Stimulated activated CD8-positive, alpha-beta memory T cell treated with anti-CD3 and anti-CD28 coated beads, Interleukin-7, amount 100 ng/mL, for 24 hours (primary cell): Measurements from ENCODE around the gene DNAH1.

ENCODE experiments used
- DNase-seq: peaks from one replicate; pipeline ENCODE4 v3.0.0-alpha.2; 2020; ENCODE audit warnings: low read depth

Gene DNAH1

GRCh38 chr3:52391096-52391495 lies 75.0 kb downstream of the DNAH1 start:
- no peak for DNase-seq

GRCh38 chr3:52392216-52392930 lies 76.3 kb downstream of the DNAH1 start:
- DNase-seq, result no peak

- DNase-seq, result no peak
Measured at GRCh38 chr3:52393131-52393807, 77.2 kb downstream of the DNAH1 start.

DNA sequence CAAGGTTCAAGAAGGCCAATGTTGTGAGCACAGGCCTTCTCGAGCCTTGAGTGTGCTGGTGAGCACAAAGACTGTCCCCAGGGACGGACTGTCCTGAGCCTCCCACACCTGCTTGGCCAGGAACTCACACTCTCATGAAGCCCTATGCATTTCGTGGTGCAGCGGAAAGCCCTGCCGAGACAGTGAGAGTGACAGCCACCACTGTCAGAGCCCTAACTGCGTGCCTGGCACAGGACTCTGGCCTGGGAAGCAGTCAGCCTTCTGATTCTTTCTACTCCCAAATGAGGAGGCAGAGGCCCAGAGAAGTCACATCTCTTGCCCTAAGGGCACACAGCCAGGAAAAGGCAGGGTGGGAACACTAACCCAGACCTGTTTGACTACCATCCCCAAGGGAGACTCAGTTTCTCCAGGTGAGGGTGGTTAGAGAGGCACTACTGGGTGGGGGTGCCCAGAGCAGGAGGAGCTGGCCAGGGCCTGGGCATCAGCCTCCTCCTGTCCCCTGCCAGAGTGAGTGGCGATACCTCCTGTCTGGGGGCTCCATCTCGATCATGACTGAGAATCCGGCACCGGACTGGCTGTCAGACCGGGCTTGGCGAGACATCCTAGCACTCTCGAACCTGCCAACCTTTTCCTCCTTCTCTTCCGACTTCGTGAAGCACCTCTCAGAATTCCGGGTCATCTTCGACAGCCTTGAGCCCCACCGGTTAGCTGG lies 78.0 kb downstream of the DNAH1 start:
- no peak for DNase-seq

GRCh38 chr3:52394751-52395502 lies 78.8 kb downstream of the DNAH1 start:
- DNase-seq, result no peak

DNA sequence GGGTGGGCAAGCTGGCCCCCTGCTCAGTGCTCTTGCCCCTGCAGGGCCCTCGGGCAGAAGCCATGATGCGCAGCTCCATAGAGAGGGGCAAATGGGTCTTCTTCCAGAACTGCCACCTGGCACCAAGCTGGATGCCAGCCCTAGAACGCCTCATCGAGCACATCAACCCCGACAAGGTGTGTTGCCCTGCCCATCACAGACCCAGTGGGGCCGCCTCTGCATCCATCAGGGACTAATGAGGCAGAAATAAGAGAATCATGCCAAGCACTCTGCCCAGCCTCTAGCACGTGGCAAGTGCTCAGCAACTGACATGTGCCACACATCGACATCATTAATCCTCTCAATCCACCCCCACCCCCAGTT lies 79.4 kb downstream of the DNAH1 start:
- DNase-seq, result no peak

- DNase-seq, result no peak
Measured at GRCh38 chr3:52396011-52396906, 80.1 kb downstream of the DNAH1 start.

DNA sequence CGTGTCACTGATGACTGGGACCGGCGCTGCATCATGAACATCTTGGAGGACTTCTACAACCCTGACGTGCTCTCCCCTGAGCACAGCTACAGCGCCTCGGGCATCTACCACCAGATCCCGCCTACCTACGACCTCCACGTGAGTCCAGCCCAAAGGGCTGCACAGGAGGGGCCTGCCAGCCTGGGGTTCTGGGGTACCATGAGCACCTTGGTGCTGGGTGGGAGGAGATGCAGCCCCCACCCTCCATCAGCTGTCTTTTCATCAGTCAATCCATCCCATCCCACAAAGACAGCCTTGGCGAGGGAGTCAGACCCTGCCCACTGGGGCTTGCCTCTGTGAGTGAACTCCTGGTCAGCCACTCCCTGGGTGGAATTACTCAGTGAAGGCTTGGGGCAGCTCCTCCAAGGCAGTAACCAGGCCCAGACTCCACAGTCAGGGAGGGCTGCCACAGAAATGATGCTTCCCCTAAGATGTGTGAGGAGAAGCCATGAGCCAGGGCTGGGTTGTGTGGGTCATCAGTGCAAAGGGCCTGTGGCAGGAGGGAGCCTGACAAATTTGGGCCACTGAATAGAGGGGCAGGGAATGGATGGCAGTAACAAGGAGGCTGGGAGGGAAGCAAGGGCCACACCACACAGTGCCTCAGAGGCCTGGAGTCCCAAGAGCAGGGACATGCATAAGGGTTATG lies 80.9 kb downstream of the DNAH1 start:
- no peak for DNase-seq

DNA sequence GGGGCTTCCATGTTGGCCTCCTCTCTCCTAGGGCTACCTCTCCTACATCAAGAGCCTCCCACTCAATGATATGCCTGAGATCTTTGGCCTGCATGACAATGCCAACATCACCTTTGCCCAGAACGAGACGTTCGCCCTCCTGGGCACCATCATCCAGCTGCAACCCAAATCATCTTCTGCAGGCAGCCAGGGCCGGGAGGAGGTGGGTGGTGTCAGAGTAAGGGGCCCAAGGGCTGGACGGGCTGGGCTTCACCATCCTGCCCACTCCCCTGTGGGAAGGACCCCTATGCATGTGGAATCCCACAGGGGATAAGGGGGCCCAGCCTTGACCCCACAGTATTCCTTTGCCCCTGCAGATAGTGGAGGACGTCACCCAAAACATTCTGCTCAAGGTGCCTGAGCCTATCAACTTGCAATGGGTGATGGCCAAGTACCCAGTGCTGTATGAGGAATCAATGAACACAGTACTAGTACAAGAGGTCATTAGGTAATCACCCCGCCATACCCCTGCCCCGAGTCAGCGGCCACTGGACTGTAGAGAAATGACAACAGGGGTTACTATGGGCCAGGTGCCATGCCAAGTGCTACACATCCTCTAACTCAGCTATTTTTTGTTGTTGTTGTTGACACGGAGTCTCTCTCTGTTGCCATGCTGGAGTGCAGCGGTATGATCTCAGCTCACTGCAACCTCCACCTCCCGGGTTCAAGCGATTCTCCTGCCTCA lies 81.7 kb downstream of the DNAH1 start:
- no peak for DNase-seq

GRCh38 chr3:52398670-52399081 lies 82.6 kb downstream of the DNAH1 start:
- DNase-seq, result no peak

GRCh38 chr3:52399131-52399530 lies 83.0 kb downstream of the DNAH1 start:
- no peak for DNase-seq

DNA sequence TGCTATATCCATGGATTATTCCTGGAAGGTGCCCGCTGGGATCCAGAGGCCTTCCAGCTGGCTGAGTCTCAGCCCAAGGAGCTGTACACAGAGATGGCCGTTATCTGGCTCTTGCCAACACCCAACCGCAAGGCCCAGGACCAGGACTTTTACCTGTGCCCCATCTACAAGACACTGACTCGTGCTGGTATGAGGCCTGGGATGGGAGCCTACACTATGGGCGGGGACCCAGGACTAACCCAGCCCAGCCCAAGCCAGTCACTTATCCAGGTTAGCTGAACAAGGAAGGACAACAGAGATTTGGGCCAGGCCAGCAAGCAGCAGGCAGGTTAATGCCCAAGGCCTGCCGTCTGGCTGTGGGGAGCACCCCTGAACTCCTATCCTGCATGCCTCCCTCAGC lies 83.5 kb downstream of the DNAH1 start:
- DNase-seq, result no peak

- no peak for DNase-seq
Measured at GRCh38 chr3:52400275-52400793, 84.2 kb downstream of the DNAH1 start.

- DNase-seq, result no peak
Measured at GRCh38 chr3:52401021-52401420, 84.9 kb downstream of the DNAH1 start.

GRCh38 chr3:52401551-52401950 lies 85.4 kb downstream of the DNAH1 start:
- DNase-seq, result no peak

DNA sequence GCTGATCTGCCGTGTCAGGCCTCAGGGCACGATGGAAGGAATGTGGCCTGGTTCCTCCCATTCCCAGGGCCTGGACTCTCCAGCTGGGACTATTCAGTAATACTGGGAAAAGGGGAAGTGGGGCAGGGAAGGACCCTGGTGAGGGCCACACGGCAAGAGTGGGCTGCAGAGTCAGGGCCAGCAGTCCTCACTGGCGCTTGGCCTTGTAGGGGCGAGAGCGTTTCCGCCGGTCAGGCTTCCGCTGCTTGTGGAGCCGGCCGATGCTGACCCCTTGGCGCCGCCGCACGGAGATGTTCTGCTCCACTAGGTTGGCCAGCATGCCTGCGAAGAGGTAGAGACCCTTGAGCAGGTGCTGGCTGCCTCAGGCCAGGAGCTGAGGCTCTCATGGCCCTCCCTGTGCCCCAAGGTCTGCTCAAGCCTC lies 86.0 kb downstream of the DNAH1 start:
- DNase-seq, result no peak

DNA sequence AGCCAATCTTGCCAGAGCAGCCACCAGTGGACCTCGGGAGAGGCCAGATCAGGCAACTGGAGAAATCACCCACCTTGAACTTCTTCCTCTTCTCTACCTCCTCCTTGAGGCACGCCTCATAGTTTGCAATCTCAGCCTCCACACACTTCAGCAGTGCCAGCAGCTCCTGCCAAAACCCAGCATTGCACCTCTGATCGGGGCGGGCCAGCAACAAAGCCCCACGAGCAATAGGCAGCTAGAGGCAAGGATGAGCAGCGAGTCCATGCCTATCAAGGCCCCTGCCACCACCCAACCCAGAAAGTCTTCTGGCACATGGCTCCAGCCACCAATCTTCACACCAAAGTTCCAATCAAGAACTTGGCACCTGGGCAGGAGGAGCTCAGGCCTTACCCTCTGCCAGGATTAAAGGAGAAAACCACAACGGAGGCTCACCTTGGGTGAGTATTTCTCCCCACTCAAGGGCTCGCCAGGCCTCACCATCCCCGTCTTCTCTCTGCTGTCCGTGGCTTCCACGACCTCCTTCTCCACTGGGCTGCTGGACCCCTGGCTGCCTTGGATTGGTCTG lies 86.7 kb downstream of the DNAH1 start:
- no peak for DNase-seq

- no peak for DNase-seq
Measured at GRCh38 chr3:52403271-52403841, 87.2 kb downstream of the DNAH1 start.

- no peak for DNase-seq
Measured at GRCh38 chr3:52403955-52404354, 87.8 kb downstream of the DNAH1 start.
